Gastroesophageal sphincter (tissue), 3 donors: Measurements from ENCODE around the gene SGCD.

Experiments used
- CTCF ChIP-seq, 4 experiments: fragments of 200-600 bp in 2 of 4; fragments of 450-650 bp in 2 of 4; sonication (generic) in 1 of 4; IDR thresholded peaks; one replicate each; pipeline ENCODE4 v1.5.1; 2017 to 2019; ENCODE audit warnings: antibody characterized with exemption in 4 of 4, mild to moderate bottlenecking in 2 of 4, moderate library complexity in 2 of 4
- EP300 ChIP-seq: sonication (generic); formaldehyde crosslinking; IDR thresholded peaks from one replicate; pipeline ENCODE4 v1.6.1; 2017; ENCODE audit warnings: antibody characterized with exemption, mild to moderate bottlenecking
- POLR2A ChIP-seq, 2 donors: fragments of 450-650 bp; IDR thresholded peaks; one replicate each; pipeline ENCODE4 v1.6.1; 2017; ENCODE audit warnings: antibody characterized with exemption in 2 of 2, mild to moderate bottlenecking in 2 of 2, moderate library complexity in 1 of 2
- POLR2AphosphoS5 ChIP-seq: sonication (generic); formaldehyde crosslinking; IDR thresholded peaks from one replicate; pipeline ENCODE4 v1.6.1; 2017; ENCODE audit warnings: antibody characterized with exemption

GRCh38 chr5:156704139-156704538 lies 377.2 kb downstream of the SGCD start:
- TF ChIP-seq POLR2A (IDR thresholded peaks at IDR 0.05) (no peak), CTCF (IDR thresholded peaks at IDR 0.05) (no peak), POLR2AphosphoS5 (no peak), EP300 (no peak)
